GM10847 (cell line): Measurements from ENCODE around the gene SNRNP25.

Experiments used
- POLR2A ChIP-seq: IDR thresholded peaks from 2 replicates; pipeline ENCODE4 v1.6.1; 2011; ENCODE audit not compliant: insufficient read length; ENCODE audit errors: extremely low read depth

The SNRNP25 gene

GRCh38 chr16:53346-54236 lies at the start of gene SNRNP25, which contains the start of gene POLR3K:
Gene SNRNP25, plus strand, starts transcription at chr16:53828. Its CDS starts 189 bp downstream, at chr16:54017.
Gene POLR3K, minus strand, starts transcription at chr16:53608. Its CDS starts 22 bp downstream, at chr16:53586.
- peak; percentile 77 for TF ChIP-seq POLR2A

- TF ChIP-seq POLR2A, result no peak
Observed at GRCh38 chr16:9903-10665, 43.5 kb upstream of the SNRNP25 start.

GRCh38 chr16:33877-34647 lies 19.6 kb upstream of the SNRNP25 start:
- TF ChIP-seq POLR2A, result no peak

- no peak for TF ChIP-seq POLR2A
Observed at GRCh38 chr16:34648-34987, 19.0 kb upstream of the SNRNP25 start.

- no peak for TF ChIP-seq POLR2A
Observed at GRCh38 chr16:35011-35677, 18.5 kb upstream of the SNRNP25 start.

- no peak for TF ChIP-seq POLR2A
Observed at GRCh38 chr16:35678-36305, 17.8 kb upstream of the SNRNP25 start.

GRCh38 chr16:36336-36984 lies 17.2 kb upstream of the SNRNP25 start:
- TF ChIP-seq POLR2A, result no peak

- TF ChIP-seq POLR2A, result no peak
Observed at GRCh38 chr16:37511-37910, 16.1 kb upstream of the SNRNP25 start.

GRCh38 chr16:38941-39892 lies 14.4 kb upstream of the SNRNP25 start:
- TF ChIP-seq POLR2A, result no peak

- no peak for TF ChIP-seq POLR2A
Observed at GRCh38 chr16:41439-42068, 12.1 kb upstream of the SNRNP25 start.

- no peak for TF ChIP-seq POLR2A
Observed at GRCh38 chr16:42069-42457, 11.6 kb upstream of the SNRNP25 start.

GRCh38 chr16:42691-43090 lies 10.9 kb upstream of the SNRNP25 start:
- no peak for TF ChIP-seq POLR2A
